K562 (cell line): ENCODE data around the gene TLR1. TPM values are rescaled to one million over a fixed set of nuclear protein-coding genes. Genes with fewer than 3 reads are reported as not detected.

Experiments used
- ATAC-seq: fragments of 200-7000 bp; cut with Tn5 transposase; 3 replicates; pipeline ENCODE4 v1.9.1; 2020; ENCODE audit warnings: moderate library complexity
- BruUV-seq: library from RNA; stranded (reverse); fragments of 400-500 nt; replicated peaks from 2 replicates; lab custom pipeline; 2021; lab: Mats Ljungman, UMichigan
- CTCF ChIA-PET: fragments of 300-600 bp; formaldehyde crosslinking; extraction: SDS; loops from one replicate; lab custom pipeline; 2021; ENCODE audit warnings: low intra/inter-chr PET ratio; lab: Yijun Ruan, JAX
- POLR2A ChIA-PET: fragments of 300-600, 350-650 bp; sonication (Branson Sonifier 250); formaldehyde crosslinking; extraction: SDS; loops from one replicate; lab custom pipeline; 2021; ENCODE audit warnings: antibody characterized with exemption, inconsistent platforms; lab: Yijun Ruan, JAX
- DNase-seq, 4 experiments: peaks; one replicate each; pipeline versions ENCODE4 v3.0.0 to v3.0.0-alpha.2; 2011 to 2018; ENCODE audit warnings: low spot score in 3 of 4, mixed read lengths in 3 of 4; ENCODE audit errors: extremely low read depth in 1 of 4
- FAIRE-seq: peaks from 2 replicates; lab custom pipeline; 2011; peaks lifted over from hg19 to GRCh38; lab: Jason Lieb, UNC
- H2AFZ ChIP-seq: 2 replicates; pipeline ENCODE4 v1.6.0; 2011; ENCODE audit warnings: low read depth, low read length, control low read depth, inconsistent platforms
- H3K27ac ChIP-seq: fragments of 200-600 bp; 3 replicates; pipeline ENCODE4 v1.8.0; 2011; ENCODE audit warnings: low read depth, mild to moderate bottlenecking, control low read depth, inconsistent platforms, low read length, moderate library complexity, mixed read lengths; ENCODE audit errors: extremely low read depth
- H3K27me3 ChIP-seq, 2 experiments: fragments of 300-600 bp in 1 of 2; 2 replicates in 1 of 2; 3 replicates in 1 of 2; pipeline versions ENCODE4 v1.6.0 to v1.8.0; 2011; ENCODE audit warnings: inconsistent platforms in 2 of 2, low read length in 2 of 2, mild to moderate bottlenecking in 1 of 2, mixed read lengths in 1 of 2, moderate library complexity in 1 of 2; ENCODE audit not compliant: control insufficient read depth in 2 of 2, insufficient read depth in 2 of 2
- H3K36me3 ChIP-seq: fragments of 300-600 bp; 3 replicates; pipeline ENCODE4 v1.8.0; 2011; ENCODE audit warnings: mild to moderate bottlenecking, low read length, inconsistent platforms; ENCODE audit not compliant: control insufficient read depth, insufficient read depth
- H3K4me1 ChIP-seq, 2 experiments: fragments of 200-600 bp in 1 of 2; replicated peaks in 1 of 2; 2 replicates in 1 of 2; 3 replicates in 1 of 2; pipeline versions ENCODE4 v1.5.1 to v1.8.0; 2011; ENCODE audit warnings: inconsistent platforms in 2 of 2, low read length in 2 of 2, mild to moderate bottlenecking in 1 of 2, mixed read lengths in 1 of 2, moderate library complexity in 1 of 2; ENCODE audit not compliant: control insufficient read depth in 2 of 2, insufficient read depth in 2 of 2
- H3K4me2 ChIP-seq: 2 replicates; pipeline ENCODE4 v1.6.1; 2011; ENCODE audit warnings: low read length, control low read depth, inconsistent platforms, mixed read lengths; ENCODE audit not compliant: insufficient read depth
- H3K4me3 ChIP-seq: fragments of 200-600 bp; sonication (generic), shearing (Covaris generic); 2 replicates; pipeline ENCODE4 v1.5.1; 2016; ENCODE audit warnings: control low read depth, inconsistent platforms
- H3K79me2 ChIP-seq: fragments of 200-600 bp; 3 replicates; pipeline ENCODE4 v1.8.0; 2011; ENCODE audit warnings: low read length, inconsistent platforms; ENCODE audit not compliant: control insufficient read depth, insufficient read depth
- H3K9ac ChIP-seq, 2 experiments: 2 replicates each; pipeline versions ENCODE4 v1.6.0 to v1.6.1; 2011; ENCODE audit warnings: low read depth in 2 of 2, low read length in 2 of 2, control low read depth in 1 of 2, inconsistent platforms in 1 of 2, mild to moderate bottlenecking in 1 of 2, mixed read lengths in 1 of 2; ENCODE audit not compliant: insufficient read depth in 1 of 2
- H3K9me1 ChIP-seq: one replicate; pipeline ENCODE4 v1.6.0; 2011; ENCODE audit warnings: inconsistent platforms, mild to moderate bottlenecking, low read length, moderate library complexity; ENCODE audit not compliant: control insufficient read depth, insufficient read depth
- H3K9me3 ChIP-seq: replicated peaks from 2 replicates; pipeline ENCODE4 v1.5.1; 2011; ENCODE audit warnings: low read depth, low read length, inconsistent platforms; ENCODE audit not compliant: control insufficient read depth, insufficient read depth
- H4K20me1 ChIP-seq: replicated peaks from 2 replicates; pipeline ENCODE4 v1.6.1; 2011; ENCODE audit warnings: low read length, inconsistent platforms, mixed read lengths; ENCODE audit not compliant: control insufficient read depth, insufficient read depth
- CREM ChIP-seq: IDR thresholded peaks from 2 replicates; pipeline ENCODE4 v1.6.1; 2014; ENCODE audit warnings: antibody characterized with exemption, low read depth
- E2F8 ChIP-seq: fragments of 450-650 bp; IDR thresholded peaks from 2 replicates; pipeline ENCODE4 v1.7.1; 2018; ENCODE audit warnings: mild to moderate bottlenecking, low read depth; ENCODE audit not compliant: partially characterized antibody
- ELK1 ChIP-seq: sonication (generic); formaldehyde crosslinking; IDR thresholded peaks from 2 replicates; pipeline ENCODE4 v1.8.1; 2022; ENCODE audit warnings: missing genetic modification reagents
- GTF3C2 ChIP-seq: IDR thresholded peaks from 3 replicates; pipeline ENCODE4 v1.6.1; 2011; ENCODE audit warnings: borderline replicate concordance, mild to moderate bottlenecking, moderate library complexity; ENCODE audit not compliant: insufficient read length; ENCODE audit errors: extremely low read depth
- HINFP ChIP-seq: fragments of 450-650 bp; conservative IDR thresholded peaks from 2 replicates; pipeline ENCODE4 v1.6.1; 2016; ENCODE audit warnings: missing genetic modification characterization, low read depth, mild to moderate bottlenecking, control low read depth, missing compliant biosample characterization
- MTA2 ChIP-seq: fragments of 450-650 bp; IDR thresholded peaks from 2 replicates; pipeline ENCODE4 v1.6.1; 2016; ENCODE audit warnings: low read depth
- NELFE ChIP-seq: IDR thresholded peaks from 2 replicates; pipeline ENCODE4 v1.6.1; 2011; ENCODE audit warnings: mild to moderate bottlenecking; ENCODE audit not compliant: insufficient read depth, insufficient read length
- PHB ChIP-seq: fragments of 250-450 bp; sonication (Bioruptor Pico); IDR thresholded peaks from 2 replicates; pipeline ENCODE4 v1.5.0; 2021
- POLR2AphosphoS5 ChIP-seq: IDR thresholded peaks from 2 replicates; pipeline ENCODE4 v1.6.1; 2011; ENCODE audit warnings: mild to moderate bottlenecking, low read depth, low read length, moderate library complexity; ENCODE audit not compliant: control insufficient read depth, insufficient read depth
- RUNX1 ChIP-seq: sonication (generic); IDR thresholded peaks from 2 replicates; pipeline ENCODE4 v1.6.1; 2016; ENCODE audit warnings: antibody characterized with exemption, low read depth
- THRA ChIP-seq: fragments of 450-650 bp; IDR thresholded peaks from 2 replicates; pipeline ENCODE4 v1.6.1; 2017; ENCODE audit warnings: mild to moderate bottlenecking, moderate library complexity
- ZBTB1 ChIP-seq: sonication (generic); formaldehyde crosslinking; IDR thresholded peaks from 2 replicates; pipeline ENCODE4 v1.8.1; 2023; ENCODE audit warnings: missing genetic modification reagents, low read depth, mild to moderate bottlenecking, borderline replicate concordance
- WGBS: fragments of 100-300 bp; shearing (Covaris generic); methylation state at CpG from one replicate; pipeline ENCODE4 v1.1.6; 2016; ENCODE audit warnings: low coverage, mixed read lengths; ENCODE audit not compliant: insufficient coverage; ENCODE audit errors: missing lambda C conversion rate; 5-methylcytosine and 5-hydroxymethylcytosine counted together
- in situ Hi-C: fragments of 300-500 bp; cut with MboI; formaldehyde crosslinking; loops from 4 replicates; pipeline ENCODE4 v1.15.0; 2018; ENCODE audit warnings: inconsistent platforms, mixed read lengths
- intact Hi-C: fragments of 100-400 bp; cut with micrococcal nuclease; formaldehyde crosslinking; loops from 2 replicates; pipeline ENCODE4 v1.14.2; 2022
- polyA plus RNA-seq, 8 experiments: library from polyadenylated mRNA; depleted of rRNA in 4 of 8; stranded (reverse) in 5 of 8; unstranded in 3 of 8; fragments of >200 nt; fragmentation: Nextera tagmentation in 2 of 8; fragmentation: Illumina TruSeq in 1 of 8; extraction: Ambion mirVana in 2 of 8; extraction: Trizol in 1 of 8; gene quantifications; 2 replicates each; pipeline versions ENCODE4 v1.2.1 to v1.2.3, GENCODE V29; 2011 to 2014; ENCODE audit warnings: inconsistent platforms in 1 of 8, missing spikeins in 1 of 8
- total RNA-seq, 7 experiments: library from RNA; depleted of rRNA in 6 of 7; stranded (reverse); fragments of >200 nt in 6 of 7; fragmentation: Illumina TruSeq in 2 of 7; extraction: Trizol in 2 of 7; gene quantifications; 2 replicates each; pipeline versions ENCODE4 v1.2.1 to v1.2.3, GENCODE V29; 2011 to 2021; ENCODE audit warnings: low replicate concordance in 1 of 7

The TLR1 gene
- total and polyA plus RNA-seq, 9 of the 15 experiments (the other 6 are each of a cell fraction or from before 2014, with no cell fraction given): 0.11 to 0.49 (median 0.29) TPM

GRCh38 chr4:38832206-38832605 is 27.6 kb upstream of the TLR1 start:
- in situ Hi-C loops (no loop called here), intact Hi-C loops (no loop called here)
- Histone ChIP-seq H3K4me2 (no peak overlapping the region), H3K9ac (no peak overlapping the region), H3K4me3 (no peak overlapping the region), H2AFZ (no peak overlapping the region), H3K79me2 (no peaks in the 10 kb centered on the region), H3K9me1 (no peaks in the 10 kb centered on the region), H3K4me1 (no peaks in the 10 kb centered on the region), H3K9me3 (no peaks in the 10 kb centered on the region), H3K27me3 (no peaks in the 10 kb centered on the region), H3K36me3 (no peaks in the 10 kb centered on the region), H3K27ac (no peak overlapping the region), H4K20me1 (no peaks in the 10 kb centered on the region)
- FAIRE-seq (peak; percentile 26), DNase-seq (no peak), ATAC-seq (no peak)
- ChIA-PET POLR2A (interaction anchor here (0.6 kb wide), 1 partner anchor 14 kb away, joined by 3 read pairs; no protein-coding TSS in a partner anchor), CTCF (no interaction called here)
- 15% methylated on average over 1 of the region's 1 CpG for WGBS
- no peak for TF ChIP-seq GTF3C2
- no peak for TF ChIP-seq HINFP
- TF ChIP-seq E2F8: no peak
- no peak for TF ChIP-seq THRA
- no peak for TF ChIP-seq MTA2
- no peak for TF ChIP-seq ELK1
- no peak for TF ChIP-seq NELFE
- no peak for TF ChIP-seq RUNX1
- TF ChIP-seq ZBTB1 (CRISPR knock-in tag): no peak
- TF ChIP-seq CREM: no peak
- no peak for TF ChIP-seq POLR2AphosphoS5
- TF ChIP-seq PHB (CRISPR knock-in tag): no peak
- no TSS peak for BruUV-seq
